H9 (cell line): ENCODE results near the gene MDH2. TPM values are rescaled to one million over a fixed set of nuclear protein-coding genes. Genes with fewer than 3 reads are reported as not detected.

Experiments used
- DNase-seq: peaks from one replicate; pipeline ENCODE4 v3.0.0-alpha.2; 2017
- H2AFZ ChIP-seq: one replicate; pipeline ENCODE4 v1.6.1; 2013; ENCODE audit warnings: mild to moderate bottlenecking, low read length, control low read depth, moderate library complexity
- H2AK5ac ChIP-seq: 2 replicates; pipeline ENCODE4 v1.6.1; 2013; ENCODE audit warnings: low read length, control low read depth, mixed read lengths; ENCODE audit not compliant: insufficient read length
- H2BK120ac ChIP-seq: one replicate; pipeline ENCODE4 v1.6.1; 2013; ENCODE audit warnings: low read depth, mild to moderate bottlenecking, low read length, control low read depth, inconsistent platforms; ENCODE audit not compliant: poor library complexity, severe bottlenecking
- H2BK12ac ChIP-seq: 2 replicates; pipeline ENCODE4 v1.6.1; 2013; ENCODE audit warnings: low read length, control low read depth, mixed read lengths, low read depth; ENCODE audit not compliant: insufficient read length
- H2BK15ac ChIP-seq: 2 replicates; pipeline ENCODE4 v1.6.1; 2013; ENCODE audit warnings: low read depth, low read length, control low read depth
- H2BK20ac ChIP-seq: one replicate; pipeline ENCODE4 v1.6.1; 2013; ENCODE audit warnings: low read depth, mild to moderate bottlenecking, low read length, control low read depth, inconsistent platforms; ENCODE audit not compliant: poor library complexity, severe bottlenecking
- H2BK5ac ChIP-seq: 2 replicates; pipeline ENCODE4 v1.6.1; 2013; ENCODE audit warnings: low read length, control low read depth, mixed read lengths; ENCODE audit not compliant: insufficient read length
- H3K14ac ChIP-seq: 2 replicates; pipeline ENCODE4 v1.6.1; 2013; ENCODE audit warnings: low read length, control low read depth; ENCODE audit not compliant: insufficient read depth
- H3K18ac ChIP-seq: 2 replicates; pipeline ENCODE4 v1.6.1; 2013; ENCODE audit warnings: low read depth, mild to moderate bottlenecking, mixed read lengths, low read length, control low read depth; ENCODE audit not compliant: insufficient read length
- H3K23ac ChIP-seq: 2 replicates; pipeline ENCODE4 v1.6.1; 2013; ENCODE audit warnings: low read length, control low read depth, mixed read lengths, low read depth; ENCODE audit not compliant: insufficient read length
- H3K23me2 ChIP-seq: 2 replicates; pipeline ENCODE4 v1.6.1; 2013; ENCODE audit warnings: low read depth, mild to moderate bottlenecking, mixed read lengths, low read length, control low read depth; ENCODE audit not compliant: insufficient read length, poor library complexity, severe bottlenecking
- H3K27ac ChIP-seq: 2 replicates; pipeline ENCODE4 v1.5.1; 2013; ENCODE audit warnings: low read length, control low read depth, mixed read lengths, low read depth; ENCODE audit not compliant: insufficient read length
- H3K27me3 ChIP-seq: 2 replicates; pipeline ENCODE4 v1.6.1; 2013; ENCODE audit warnings: low read length, control low read depth, inconsistent platforms; ENCODE audit not compliant: insufficient read depth
- H3K4ac ChIP-seq: 2 replicates; pipeline ENCODE4 v1.6.1; 2013; ENCODE audit warnings: low read depth, mild to moderate bottlenecking, control low read depth, inconsistent platforms, low read length, moderate library complexity
- H3K4me1 ChIP-seq: 2 replicates; pipeline ENCODE4 v1.6.1; 2013; ENCODE audit warnings: low read length, control low read depth, inconsistent platforms; ENCODE audit not compliant: insufficient read depth
- H3K4me2 ChIP-seq: 2 replicates; pipeline ENCODE4 v1.6.1; 2013; ENCODE audit warnings: low read length, control low read depth, mixed read lengths; ENCODE audit not compliant: insufficient read length, insufficient read depth
- H3K56ac ChIP-seq: 2 replicates; pipeline ENCODE4 v1.6.1; 2013; ENCODE audit warnings: low read depth, mild to moderate bottlenecking, mixed read lengths, low read length, control low read depth; ENCODE audit not compliant: insufficient read length
- H3K79me1 ChIP-seq: 2 replicates; pipeline ENCODE4 v1.6.1; 2013; ENCODE audit warnings: low read depth, mild to moderate bottlenecking, moderate library complexity, low read length, control low read depth, inconsistent platforms; ENCODE audit not compliant: insufficient read depth, poor library complexity, severe bottlenecking
- H3K79me2 ChIP-seq: 2 replicates; pipeline ENCODE4 v1.6.1; 2013; ENCODE audit warnings: low read length, control low read depth, inconsistent platforms; ENCODE audit not compliant: insufficient read depth
- H3K9ac ChIP-seq: 2 replicates; pipeline ENCODE4 v1.6.1; 2013; ENCODE audit warnings: low read length, control low read depth, mixed read lengths; ENCODE audit not compliant: insufficient read length; ENCODE audit errors: extremely low read depth
- H3K9me3 ChIP-seq: one replicate; pipeline ENCODE4 v1.6.1; 2013; ENCODE audit warnings: low read depth, low read length, inconsistent platforms; ENCODE audit not compliant: control insufficient read depth
- H3T11ph ChIP-seq: one replicate; pipeline ENCODE4 v1.6.1; 2013; ENCODE audit warnings: mild to moderate bottlenecking, low read length, control low read depth, inconsistent platforms
- H4K20me1 ChIP-seq: one replicate; pipeline ENCODE4 v1.6.1; 2013; ENCODE audit not compliant: control insufficient read depth, insufficient read length, insufficient read depth
- H4K5ac ChIP-seq: 2 replicates; pipeline ENCODE4 v1.6.1; 2013; ENCODE audit warnings: low read depth, mild to moderate bottlenecking, mixed read lengths, low read length, control low read depth; ENCODE audit not compliant: insufficient read length
- H4K8ac ChIP-seq: replicated peaks from 2 replicates; pipeline ENCODE4 v1.6.1; 2013; ENCODE audit warnings: low read length, control low read depth, mixed read lengths, low read depth; ENCODE audit not compliant: insufficient read length
- H4K91ac ChIP-seq: 2 replicates; pipeline ENCODE4 v1.6.1; 2013; ENCODE audit warnings: low read depth, mild to moderate bottlenecking, moderate library complexity, mixed read lengths, low read length, control low read depth; ENCODE audit not compliant: insufficient read length
- H3K27ac Mint-ChIP-seq, 3 experiments: 2 replicates in 2 of 3; 3 replicates in 1 of 3; pipeline ENCODE4 v1.8.0; 2020 to 2021; ENCODE audit warnings: mixed read lengths in 3 of 3, mild to moderate bottlenecking in 1 of 3, moderate library complexity in 1 of 3
- H3K27me3 Mint-ChIP-seq: 2 replicates; pipeline ENCODE4 v1.8.0; 2021; ENCODE audit warnings: low read depth, mild to moderate bottlenecking, moderate library complexity, mixed read lengths
- H3K36me3 Mint-ChIP-seq, 3 experiments: 2 replicates in 2 of 3; 3 replicates in 1 of 3; pipeline ENCODE4 v1.8.0; 2020 to 2021; ENCODE audit warnings: low read depth in 3 of 3, mixed read lengths in 3 of 3; ENCODE audit not compliant: insufficient read depth in 1 of 3
- H3K4me1 Mint-ChIP-seq, 2 experiments: 2 replicates each; pipeline ENCODE4 v1.8.0; 2020; ENCODE audit warnings: mixed read lengths in 2 of 2
- H3K4me3 Mint-ChIP-seq, 2 experiments: 2 replicates in 1 of 2; 3 replicates in 1 of 2; pipeline ENCODE4 v1.8.0; 2020 to 2021; ENCODE audit warnings: mild to moderate bottlenecking in 2 of 2, mixed read lengths in 2 of 2, moderate library complexity in 1 of 2
- H3K9me3 Mint-ChIP-seq, 2 experiments: 2 replicates in 1 of 2; 3 replicates in 1 of 2; pipeline ENCODE4 v1.8.0; 2020; ENCODE audit warnings: mild to moderate bottlenecking in 2 of 2, mixed read lengths in 2 of 2, moderate library complexity in 1 of 2
- CTCF ChIP-seq: fragments of 200-600 bp; sonication (generic); conservative IDR thresholded peaks from 3 replicates; pipeline ENCODE4 v1.8.0; 2021; ENCODE audit warnings: antibody characterized with exemption, mild to moderate bottlenecking
- WGBS: extraction: QIAGEN DNeasy Blood & Tissue Kit; methylation state at CpG from one replicate; pipeline ENCODE4 v1.1.7; 2013; ENCODE audit warnings: missing lambda C conversion rate, low lambda C conversion rate, mixed read lengths; ENCODE audit not compliant: insufficient read length; ENCODE audit errors: extremely low coverage; 5-methylcytosine and 5-hydroxymethylcytosine counted together
- total RNA-seq: library from RNA; stranded (reverse); gene quantifications from 2 replicates; pipeline ENCODE4 v1.2.1, GENCODE V29; 2021

MDH2 gene
- total RNA-seq, 1 experiment from 2014 or later: 260 TPM

GRCh38 chr7:76022026-76022780 is 25.7 kb upstream of the MDH2 start:
- Histone ChIP-seq H3K56ac (no peak overlapping the region), H2BK15ac (no peak overlapping the region), H3K18ac (no peak overlapping the region), H4K5ac (no peak overlapping the region), H4K20me1 (no peaks in the 10 kb centered on the region), H3K27ac (no peak overlapping the region), H2BK12ac (no peak overlapping the region), H3K9me3 (no peaks in the 10 kb centered on the region), H3K79me1 (no peaks in the 10 kb centered on the region), H3T11ph (no peak overlapping the region), H3K14ac (no peak overlapping the region), H2AK5ac (no peak overlapping the region), H3K4me2 (no peak overlapping the region), H3K27me3 (no peaks in the 10 kb centered on the region), H3K9ac (no peak overlapping the region), H2BK120ac (no peak overlapping the region), H2BK5ac (no peak overlapping the region), H3K4me1 (no peaks in the 10 kb centered on the region), H3K79me2 (no peaks in the 10 kb centered on the region), H2AFZ (no peak overlapping the region), H3K23me2 (no peaks in the 10 kb centered on the region), H4K8ac (no peak overlapping the region), H3K4ac (no peak overlapping the region), H3K23ac (no peak overlapping the region), H4K91ac (no peak overlapping the region), H2BK20ac (no peak overlapping the region)
- WGBS: no CpG with 5 or more reads among the region's 7 CpGs
- no peaks in the 10 kb centered on the region for H3K9me3 Mint-ChIP-seq
- H3K27ac Mint-ChIP-seq: no peak overlapping the region; a peak in 1 of 7 replicates
- DNase-seq: no peak
- H3K4me1 Mint-ChIP-seq: peaks cover 2% of the 10 kb centered on the region in 2 experiments; a peak in 2 of 4 replicates
- H3K27me3 Mint-ChIP-seq: no peaks in the 10 kb centered on the region
- H3K4me3 Mint-ChIP-seq: no peak overlapping the region
- no peak for TF ChIP-seq CTCF
- peaks cover 17 to 38% (median 36%) of the 10 kb centered on the region in 3 experiments for H3K36me3 Mint-ChIP-seq
